Stimulated activated effector memory CD8-positive, alpha-beta T cell treated with anti-CD3 and anti-CD28 coated beads, Interleukin-12 subunit alpha, Interleukin-12 subunit beta, amount 100 ng/mL, for 72 hours (primary cell): ENCODE measurements around the gene NAALADL2.
"Not testable (repeated sequence)": the region's sequence is repeated elsewhere in the genome, so short reads cannot be mapped to it uniquely, and the experiment has no call there.

Source experiments
- ATAC-seq: fragments of 150-1000 bp; cut with Tn5 transposase; 2 replicates; pipeline ENCODE4 v1.10.0; 2021
- DNase-seq, 2 donors: peaks; one replicate each; pipeline ENCODE4 v3.0.0; 2021 to 2022; ENCODE audit warnings: low spot score in 2 of 2
- H3K27ac Mint-ChIP-seq: one replicate; pipeline ENCODE4 v1.8.0; 2022; ENCODE audit warnings: mild to moderate bottlenecking, mixed read lengths
- H3K36me3 Mint-ChIP-seq: one replicate; pipeline ENCODE4 v1.8.0; 2022; ENCODE audit warnings: mild to moderate bottlenecking, mixed read lengths
- H3K4me1 Mint-ChIP-seq: one replicate; pipeline ENCODE4 v1.8.0; 2022; ENCODE audit warnings: mixed read lengths
- H3K4me3 Mint-ChIP-seq: one replicate; pipeline ENCODE4 v1.8.0; 2022; ENCODE audit warnings: mild to moderate bottlenecking, mixed read lengths
- H3K9me3 Mint-ChIP-seq: one replicate; pipeline ENCODE4 v1.8.0; 2022; ENCODE audit warnings: mixed read lengths

NAALADL2 gene

GRCh38 chr3:175428466-175428865 is 569.3 kb downstream of the NAALADL2 start:
- Mint-ChIP-seq H3K9me3 (peaks cover 6% of the 10 kb centered on the region), H3K36me3 (no peaks in the 10 kb centered on the region), H3K4me3 (no peak overlapping the region), H3K27ac (no peak overlapping the region), H3K4me1 (no peaks in the 10 kb centered on the region)
- DNase-seq, result no peak
- no peak for ATAC-seq

- DNase-seq (no peak), ATAC-seq (no peak)
- Mint-ChIP-seq H3K9me3 (peaks cover 6% of the 10 kb centered on the region), H3K4me1 (no peaks in the 10 kb centered on the region), H3K4me3 (no peak overlapping the region), H3K36me3 (no peaks in the 10 kb centered on the region), H3K27ac (no peak overlapping the region)
Measured at GRCh38 chr3:175430983-175431773, 572.0 kb downstream of the NAALADL2 start.

GRCh38 chr3:175432376-175433025 is 573.4 kb downstream of the NAALADL2 start:
- peaks cover 6% of the 10 kb centered on the region for H3K9me3 Mint-ChIP-seq
- H3K27ac Mint-ChIP-seq, result no peak overlapping the region
- no peak overlapping the region for H3K4me3 Mint-ChIP-seq
- no peaks in the 10 kb centered on the region for H3K36me3 Mint-ChIP-seq
- no peaks in the 10 kb centered on the region for H3K4me1 Mint-ChIP-seq
- DNase-seq (no peak), ATAC-seq (no peak)

GRCh38 chr3:175433026-175433674 is 574.0 kb downstream of the NAALADL2 start:
- DNase-seq (no peak), ATAC-seq (no peak)
- no peaks in the 10 kb centered on the region for H3K4me1 Mint-ChIP-seq
- no peak overlapping the region for H3K27ac Mint-ChIP-seq
- H3K4me3 Mint-ChIP-seq, result no peak overlapping the region
- H3K9me3 Mint-ChIP-seq, result peaks cover 6% of the 10 kb centered on the region
- H3K36me3 Mint-ChIP-seq, result no peaks in the 10 kb centered on the region

GRCh38 chr3:175434561-175434960 is 575.4 kb downstream of the NAALADL2 start:
- Mint-ChIP-seq H3K27ac (no peak overlapping the region), H3K9me3 (peaks cover 12% of the 10 kb centered on the region), H3K36me3 (no peaks in the 10 kb centered on the region), H3K4me3 (no peak overlapping the region), H3K4me1 (no peaks in the 10 kb centered on the region)
- ATAC-seq (no peak), DNase-seq (no peak)

GRCh38 chr3:175443682-175444081 is 584.5 kb downstream of the NAALADL2 start:
- H3K9me3 Mint-ChIP-seq, result peaks cover 24% of the 10 kb centered on the region
- H3K36me3 Mint-ChIP-seq, result no peaks in the 10 kb centered on the region
- no peak overlapping the region for H3K4me3 Mint-ChIP-seq
- H3K4me1 Mint-ChIP-seq, result no peaks in the 10 kb centered on the region
- no peak overlapping the region for H3K27ac Mint-ChIP-seq
- ATAC-seq, result no peak
- DNase-seq, result no peak

GRCh38 chr3:175445741-175446140 is 586.6 kb downstream of the NAALADL2 start:
- no peak overlapping the region for H3K27ac Mint-ChIP-seq
- no peaks in the 10 kb centered on the region for H3K4me1 Mint-ChIP-seq
- peaks cover 11% of the 10 kb centered on the region for H3K9me3 Mint-ChIP-seq
- H3K36me3 Mint-ChIP-seq, result no peaks in the 10 kb centered on the region
- H3K4me3 Mint-ChIP-seq, result no peak overlapping the region
- DNase-seq, result no peak
- no peak for ATAC-seq

- no peak for ATAC-seq
Measured at GRCh38 chr3:175447521-175447920, 588.4 kb downstream of the NAALADL2 start.

GRCh38 chr3:175453361-175453760 is 594.2 kb downstream of the NAALADL2 start:
- Mint-ChIP-seq H3K27ac (no peak overlapping the region), H3K36me3 (no peaks in the 10 kb centered on the region), H3K9me3 (peaks cover 20% of the 10 kb centered on the region), H3K4me3 (no peak overlapping the region), H3K4me1 (no peaks in the 10 kb centered on the region)
- ATAC-seq, result no peak
- DNase-seq, result no peak

More at GRCh38 chr3:175447521-175447920, 588.4 kb downstream of the NAALADL2 start:
- H3K4me1 Mint-ChIP-seq, result no peaks in the 10 kb centered on the region
- no peak overlapping the region for H3K27ac Mint-ChIP-seq
- no peaks in the 10 kb centered on the region for H3K36me3 Mint-ChIP-seq
- no peak for DNase-seq
- no peak overlapping the region for H3K4me3 Mint-ChIP-seq
- peaks cover 11% of the 10 kb centered on the region for H3K9me3 Mint-ChIP-seq

GRCh38 chr3:175456466-175456865 is 597.3 kb downstream of the NAALADL2 start:
- peaks cover 26% of the 10 kb centered on the region for H3K9me3 Mint-ChIP-seq
- DNase-seq (no peak), ATAC-seq (no peak)
- H3K27ac Mint-ChIP-seq, result no peak overlapping the region
- no peaks in the 10 kb centered on the region for H3K36me3 Mint-ChIP-seq
- H3K4me1 Mint-ChIP-seq, result no peaks in the 10 kb centered on the region
- no peak overlapping the region for H3K4me3 Mint-ChIP-seq

GRCh38 chr3:175457301-175457700 is 598.2 kb downstream of the NAALADL2 start:
- Mint-ChIP-seq H3K4me3 (no peak overlapping the region), H3K27ac (no peak overlapping the region), H3K36me3 (no peaks in the 10 kb centered on the region), H3K4me1 (no peaks in the 10 kb centered on the region), H3K9me3 (peaks cover 31% of the 10 kb centered on the region)
- ATAC-seq (no peak), DNase-seq (no peak)

- not testable (repeated sequence) for H3K4me1 Mint-ChIP-seq, DNase-seq, H3K36me3 Mint-ChIP-seq, H3K27ac Mint-ChIP-seq, ATAC-seq, H3K4me3 Mint-ChIP-seq
- peaks cover 23% of the 10 kb centered on the region for H3K9me3 Mint-ChIP-seq
Measured at GRCh38 chr3:175460849-175461399, 601.8 kb downstream of the NAALADL2 start.

GRCh38 chr3:175464362-175464761 is 605.2 kb downstream of the NAALADL2 start:
- H3K9me3 Mint-ChIP-seq, result peaks cover 10% of the 10 kb centered on the region
- no peak overlapping the region for H3K27ac Mint-ChIP-seq
- DNase-seq (no peak), ATAC-seq (no peak)
- H3K36me3 Mint-ChIP-seq, result no peaks in the 10 kb centered on the region
- H3K4me1 Mint-ChIP-seq, result no peaks in the 10 kb centered on the region
- H3K4me3 Mint-ChIP-seq, result no peak overlapping the region

- Mint-ChIP-seq H3K9me3 (peaks cover 6% of the 10 kb centered on the region), H3K4me1 (no peaks in the 10 kb centered on the region), H3K36me3 (no peaks in the 10 kb centered on the region), H3K4me3 (no peak overlapping the region), H3K27ac (no peak overlapping the region)
- no peak for ATAC-seq
- DNase-seq, result no peak
Measured at GRCh38 chr3:175469124-175469523, 610.0 kb downstream of the NAALADL2 start.

- no peaks in the 10 kb centered on the region for H3K36me3 Mint-ChIP-seq
- peaks cover 7% of the 10 kb centered on the region for H3K9me3 Mint-ChIP-seq
- no peaks in the 10 kb centered on the region for H3K4me1 Mint-ChIP-seq
- no peak for ATAC-seq
- no peak overlapping the region for H3K27ac Mint-ChIP-seq
- DNase-seq, result no peak
- no peak overlapping the region for H3K4me3 Mint-ChIP-seq
Measured at GRCh38 chr3:175475765-175476164, 616.6 kb downstream of the NAALADL2 start.
